H9 (cell line): Measurements from ENCODE around the gene CASQ1. TPM values are rescaled to one million over a fixed set of nuclear protein-coding genes. Genes with fewer than 3 reads are reported as not detected.

Source experiments
- DNase-seq: peaks from one replicate; pipeline ENCODE4 v3.0.0-alpha.2; 2017
- H2AFZ ChIP-seq: one replicate; pipeline ENCODE4 v1.6.1; 2013; ENCODE audit warnings: mild to moderate bottlenecking, low read length, control low read depth, moderate library complexity
- H2AK5ac ChIP-seq: 2 replicates; pipeline ENCODE4 v1.6.1; 2013; ENCODE audit warnings: low read length, control low read depth, mixed read lengths; ENCODE audit not compliant: insufficient read length
- H2BK120ac ChIP-seq: one replicate; pipeline ENCODE4 v1.6.1; 2013; ENCODE audit warnings: low read depth, mild to moderate bottlenecking, low read length, control low read depth, inconsistent platforms; ENCODE audit not compliant: poor library complexity, severe bottlenecking
- H2BK12ac ChIP-seq: 2 replicates; pipeline ENCODE4 v1.6.1; 2013; ENCODE audit warnings: low read length, control low read depth, mixed read lengths, low read depth; ENCODE audit not compliant: insufficient read length
- H2BK15ac ChIP-seq: 2 replicates; pipeline ENCODE4 v1.6.1; 2013; ENCODE audit warnings: low read depth, low read length, control low read depth
- H2BK20ac ChIP-seq: one replicate; pipeline ENCODE4 v1.6.1; 2013; ENCODE audit warnings: low read depth, mild to moderate bottlenecking, low read length, control low read depth, inconsistent platforms; ENCODE audit not compliant: poor library complexity, severe bottlenecking
- H2BK5ac ChIP-seq: 2 replicates; pipeline ENCODE4 v1.6.1; 2013; ENCODE audit warnings: low read length, control low read depth, mixed read lengths; ENCODE audit not compliant: insufficient read length
- H3K14ac ChIP-seq: 2 replicates; pipeline ENCODE4 v1.6.1; 2013; ENCODE audit warnings: low read length, control low read depth; ENCODE audit not compliant: insufficient read depth
- H3K18ac ChIP-seq: 2 replicates; pipeline ENCODE4 v1.6.1; 2013; ENCODE audit warnings: low read depth, mild to moderate bottlenecking, mixed read lengths, low read length, control low read depth; ENCODE audit not compliant: insufficient read length
- H3K23ac ChIP-seq: 2 replicates; pipeline ENCODE4 v1.6.1; 2013; ENCODE audit warnings: low read length, control low read depth, mixed read lengths, low read depth; ENCODE audit not compliant: insufficient read length
- H3K23me2 ChIP-seq: 2 replicates; pipeline ENCODE4 v1.6.1; 2013; ENCODE audit warnings: low read depth, mild to moderate bottlenecking, mixed read lengths, low read length, control low read depth; ENCODE audit not compliant: insufficient read length, poor library complexity, severe bottlenecking
- H3K27ac ChIP-seq: 2 replicates; pipeline ENCODE4 v1.5.1; 2013; ENCODE audit warnings: low read length, control low read depth, mixed read lengths, low read depth; ENCODE audit not compliant: insufficient read length
- H3K27me3 ChIP-seq: 2 replicates; pipeline ENCODE4 v1.6.1; 2013; ENCODE audit warnings: low read length, control low read depth, inconsistent platforms; ENCODE audit not compliant: insufficient read depth
- H3K4ac ChIP-seq: 2 replicates; pipeline ENCODE4 v1.6.1; 2013; ENCODE audit warnings: low read depth, mild to moderate bottlenecking, control low read depth, inconsistent platforms, low read length, moderate library complexity
- H3K4me1 ChIP-seq: 2 replicates; pipeline ENCODE4 v1.6.1; 2013; ENCODE audit warnings: low read length, control low read depth, inconsistent platforms; ENCODE audit not compliant: insufficient read depth
- H3K4me2 ChIP-seq: 2 replicates; pipeline ENCODE4 v1.6.1; 2013; ENCODE audit warnings: low read length, control low read depth, mixed read lengths; ENCODE audit not compliant: insufficient read length, insufficient read depth
- H3K56ac ChIP-seq: 2 replicates; pipeline ENCODE4 v1.6.1; 2013; ENCODE audit warnings: low read depth, mild to moderate bottlenecking, mixed read lengths, low read length, control low read depth; ENCODE audit not compliant: insufficient read length
- H3K79me1 ChIP-seq: 2 replicates; pipeline ENCODE4 v1.6.1; 2013; ENCODE audit warnings: low read depth, mild to moderate bottlenecking, moderate library complexity, low read length, control low read depth, inconsistent platforms; ENCODE audit not compliant: insufficient read depth, poor library complexity, severe bottlenecking
- H3K79me2 ChIP-seq: 2 replicates; pipeline ENCODE4 v1.6.1; 2013; ENCODE audit warnings: low read length, control low read depth, inconsistent platforms; ENCODE audit not compliant: insufficient read depth
- H3K9ac ChIP-seq: 2 replicates; pipeline ENCODE4 v1.6.1; 2013; ENCODE audit warnings: low read length, control low read depth, mixed read lengths; ENCODE audit not compliant: insufficient read length; ENCODE audit errors: extremely low read depth
- H3K9me3 ChIP-seq: one replicate; pipeline ENCODE4 v1.6.1; 2013; ENCODE audit warnings: low read depth, low read length, inconsistent platforms; ENCODE audit not compliant: control insufficient read depth
- H3T11ph ChIP-seq: one replicate; pipeline ENCODE4 v1.6.1; 2013; ENCODE audit warnings: mild to moderate bottlenecking, low read length, control low read depth, inconsistent platforms
- H4K20me1 ChIP-seq: one replicate; pipeline ENCODE4 v1.6.1; 2013; ENCODE audit not compliant: control insufficient read depth, insufficient read length, insufficient read depth
- H4K5ac ChIP-seq: 2 replicates; pipeline ENCODE4 v1.6.1; 2013; ENCODE audit warnings: low read depth, mild to moderate bottlenecking, mixed read lengths, low read length, control low read depth; ENCODE audit not compliant: insufficient read length
- H4K8ac ChIP-seq: replicated peaks from 2 replicates; pipeline ENCODE4 v1.6.1; 2013; ENCODE audit warnings: low read length, control low read depth, mixed read lengths, low read depth; ENCODE audit not compliant: insufficient read length
- H4K91ac ChIP-seq: 2 replicates; pipeline ENCODE4 v1.6.1; 2013; ENCODE audit warnings: low read depth, mild to moderate bottlenecking, moderate library complexity, mixed read lengths, low read length, control low read depth; ENCODE audit not compliant: insufficient read length
- H3K27ac Mint-ChIP-seq, 3 experiments: 2 replicates in 2 of 3; 3 replicates in 1 of 3; pipeline ENCODE4 v1.8.0; 2020 to 2021; ENCODE audit warnings: mixed read lengths in 3 of 3, mild to moderate bottlenecking in 1 of 3, moderate library complexity in 1 of 3
- H3K27me3 Mint-ChIP-seq: 2 replicates; pipeline ENCODE4 v1.8.0; 2021; ENCODE audit warnings: low read depth, mild to moderate bottlenecking, moderate library complexity, mixed read lengths
- H3K36me3 Mint-ChIP-seq, 3 experiments: 2 replicates in 2 of 3; 3 replicates in 1 of 3; pipeline ENCODE4 v1.8.0; 2020 to 2021; ENCODE audit warnings: low read depth in 3 of 3, mixed read lengths in 3 of 3; ENCODE audit not compliant: insufficient read depth in 1 of 3
- H3K4me1 Mint-ChIP-seq, 2 experiments: 2 replicates each; pipeline ENCODE4 v1.8.0; 2020; ENCODE audit warnings: mixed read lengths in 2 of 2
- H3K4me3 Mint-ChIP-seq, 2 experiments: 2 replicates in 1 of 2; 3 replicates in 1 of 2; pipeline ENCODE4 v1.8.0; 2020 to 2021; ENCODE audit warnings: mild to moderate bottlenecking in 2 of 2, mixed read lengths in 2 of 2, moderate library complexity in 1 of 2
- H3K9me3 Mint-ChIP-seq, 2 experiments: 2 replicates in 1 of 2; 3 replicates in 1 of 2; pipeline ENCODE4 v1.8.0; 2020; ENCODE audit warnings: mild to moderate bottlenecking in 2 of 2, mixed read lengths in 2 of 2, moderate library complexity in 1 of 2
- CTCF ChIP-seq: fragments of 200-600 bp; sonication (generic); conservative IDR thresholded peaks from 3 replicates; pipeline ENCODE4 v1.8.0; 2021; ENCODE audit warnings: antibody characterized with exemption, mild to moderate bottlenecking
- WGBS: extraction: QIAGEN DNeasy Blood & Tissue Kit; methylation state at CpG from one replicate; pipeline ENCODE4 v1.1.7; 2013; ENCODE audit warnings: missing lambda C conversion rate, low lambda C conversion rate, mixed read lengths; ENCODE audit not compliant: insufficient read length; ENCODE audit errors: extremely low coverage; 5-methylcytosine and 5-hydroxymethylcytosine counted together
- total RNA-seq: library from RNA; stranded (reverse); gene quantifications from 2 replicates; pipeline ENCODE4 v1.2.1, GENCODE V29; 2021

CASQ1 gene
- total RNA-seq, 1 experiment from 2014 or later: 0.55 TPM

GRCh38 chr1:160163615-160164014 is 26.8 kb upstream of the CASQ1 start:
- H3K4me2 ChIP-seq: no peak overlapping the region
- peaks cover 16 to 29% of the 10 kb centered on the region in 2 experiments for H3K4me1 Mint-ChIP-seq
- H3K27ac Mint-ChIP-seq: no peak overlapping the region
- H3K9ac ChIP-seq: no peak overlapping the region
- no peak overlapping the region for H2BK5ac ChIP-seq
- H2BK12ac ChIP-seq: no peak overlapping the region
- no peak overlapping the region for H3K56ac ChIP-seq
- H2BK20ac ChIP-seq: no peak overlapping the region
- no peak overlapping the region for H3T11ph ChIP-seq
- H3K79me1 ChIP-seq: no peaks in the 10 kb centered on the region
- no peak overlapping the region for H4K91ac ChIP-seq
- no peak overlapping the region for H3K27ac ChIP-seq
- no peaks in the 10 kb centered on the region for H3K23me2 ChIP-seq
- H3K4me1 ChIP-seq: peaks cover 6% of the 10 kb centered on the region; the same call in 1 of the 2 replicates
- no peak overlapping the region for H2BK120ac ChIP-seq
- H4K20me1 ChIP-seq: no peaks in the 10 kb centered on the region
- H3K4me3 Mint-ChIP-seq: no peak overlapping the region
- no peak for DNase-seq
- WGBS: no CpG with 5 or more reads among the region's 1 CpG
- H3K9me3 Mint-ChIP-seq: no peaks in the 10 kb centered on the region; a peak in 1 of 5 replicates
- no peak overlapping the region for H2AFZ ChIP-seq
- no peak overlapping the region for H2BK15ac ChIP-seq
- no peaks in the 10 kb centered on the region for H3K27me3 ChIP-seq
- H3K18ac ChIP-seq: no peak overlapping the region
- H3K4ac ChIP-seq: no peak overlapping the region
- peak; percentile 46; the same call in 2 of the 3 replicates for TF ChIP-seq CTCF
- H2AK5ac ChIP-seq: no peak overlapping the region
- no peaks in the 10 kb centered on the region for H3K36me3 Mint-ChIP-seq
- no peak overlapping the region for H3K23ac ChIP-seq
- H4K8ac ChIP-seq: no peak overlapping the region
- H3K27me3 Mint-ChIP-seq: peaks cover 32% of the 10 kb centered on the region
- no peak overlapping the region for H3K14ac ChIP-seq
- no peaks in the 10 kb centered on the region for H3K79me2 ChIP-seq
- H4K5ac ChIP-seq: no peak overlapping the region
- no peaks in the 10 kb centered on the region for H3K9me3 ChIP-seq
